NCI-H774 (cell line): ENCODE data around the gene TGIF1.

Experiments used
- DNase-seq: peaks from one replicate; lab custom pipeline; 2025; lab: John Stamatoyannopoulos, UW

TGIF1 gene

GRCh38 chr18:3482258-3482657, 32.3 kb downstream of the TGIF1 start:
- DNase-seq, result no peak

- DNase-seq, result no peak
These were observed 35.5 kb downstream of the TGIF1 start for GRCh38 chr18:3485153-3486149.

- DNase-seq, result no peak
These were observed 36.5 kb downstream of the TGIF1 start for GRCh38 chr18:3486512-3486911.

- no peak for DNase-seq
These were observed 39.5 kb downstream of the TGIF1 start for GRCh38 chr18:3489462-3489861.

- DNase-seq, result no peak
These were observed 42.1 kb downstream of the TGIF1 start for GRCh38 chr18:3491981-3492555.

GRCh38 chr18:3492721-3493120, 42.7 kb downstream of the TGIF1 start:
- DNase-seq, result no peak

- no peak for DNase-seq
These were observed 43.7 kb downstream of the TGIF1 start for GRCh38 chr18:3493501-3494244.

- no peak for DNase-seq
These were observed 44.2 kb downstream of the TGIF1 start for GRCh38 chr18:3494245-3494526.

- DNase-seq, result no peak
These were observed 44.6 kb downstream of the TGIF1 start for GRCh38 chr18:3494569-3494968.

- no peak for DNase-seq
These were observed 45.9 kb downstream of the TGIF1 start for GRCh38 chr18:3495691-3496430.

- DNase-seq, result no peak
These were observed 48.9 kb downstream of the TGIF1 start for GRCh38 chr18:3498698-3499471.

GRCh38 chr18:3499501-3499900, 49.5 kb downstream of the TGIF1 start:
- no peak for DNase-seq

GRCh38 chr18:3500016-3500415, 50.0 kb downstream of the TGIF1 start:
- no peak for DNase-seq

- DNase-seq, result no peak
These were observed 52.7 kb downstream of the TGIF1 start for GRCh38 chr18:3502650-3503049.

GRCh38 chr18:3504637-3505036, 54.7 kb downstream of the TGIF1 start:
- no peak for DNase-seq

- no peak for DNase-seq
These were observed 58.9 kb downstream of the TGIF1 start for GRCh38 chr18:3508576-3509549.
